ENCODE measurements around the gene FDXR. TPM values are rescaled to one million over a fixed set of nuclear protein-coding genes. Genes with fewer than 3 reads are reported as not detected.

The FDXR gene
- total and polyA plus RNA-seq, 8 donors = 4.3 to 15.1 (median 11.9) TPM

GRCh38 chr17:74857191-74857590 lies 15.6 kb downstream of the FDXR start:
- FAIRE-seq = no peak
- no peak for ATAC-seq
- TF ChIP-seq CTCF (IDR thresholded peaks at IDR 0.05) = no peak
- DNase-seq = no peak
- Histone ChIP-seq H3K9me3 (no peaks in the 10 kb centered on the region), H3K4me3 (no peak overlapping the region), H3K27me3 (peaks cover 0 to 28% (median 5%) of the 10 kb centered on the region in 4 donors), H3K36me3 (no peaks in the 10 kb centered on the region), H3K4me1 (peaks cover 0 to 9% (median 0%) of the 10 kb centered on the region in 3 donors), H3K27ac (no peak overlapping the region)
- intact Hi-C loops (cut with DNase I) = no loop called here
- WGBS, 2 donors = 41 to 57% methylated on average over 4 of the region's 4 CpGs

- intact Hi-C loops (cut with DNase I) = no loop called here
- no peak for ATAC-seq
- Histone ChIP-seq H3K4me1 (peaks cover 0 to 4% (median 0%) of the 10 kb centered on the region in 3 donors), H3K9me3 (no peaks in the 10 kb centered on the region), H3K27ac (no peak overlapping the region), H3K27me3 (peaks cover 0 to 34% (median 7%) of the 10 kb centered on the region in 4 donors), H3K36me3 (no peaks in the 10 kb centered on the region), H3K4me3 (no peak overlapping the region)
- no peak for DNase-seq
- FAIRE-seq = no peak
- TF ChIP-seq CTCF (IDR thresholded peaks at IDR 0.05) = no peak
- WGBS, 2 donors = 75 to 79% methylated on average over 7 of the region's 7 CpGs
These were observed 16.7 kb downstream of the FDXR start for GRCh38 chr17:74856112-74856511.

GRCh38 chr17:74855323-74855722 lies 17.5 kb downstream of the FDXR start:
- FAIRE-seq (no peak), ATAC-seq (no peak), DNase-seq (no peak)
- H3K4me1 ChIP-seq = no peaks in the 10 kb centered on the region
- no peaks in the 10 kb centered on the region for H3K36me3 ChIP-seq
- intact Hi-C loops (cut with DNase I) = no loop called here
- H3K4me3 ChIP-seq = no peak overlapping the region
- H3K9me3 ChIP-seq = no peaks in the 10 kb centered on the region
- no peak overlapping the region for H3K27ac ChIP-seq
- TF ChIP-seq CTCF (IDR thresholded peaks at IDR 0.05) = no peak
- H3K27me3 ChIP-seq = peaks cover 0 to 38% (median 5%) of the 10 kb centered on the region in 4 donors
- WGBS, 2 donors = 72 to 78% methylated on average over 4 of the region's 4 CpGs

- ATAC-seq (no peak), DNase-seq (no peak), FAIRE-seq (no peak)
- no peaks in the 10 kb centered on the region for H3K4me1 ChIP-seq
- no peaks in the 10 kb centered on the region for H3K9me3 ChIP-seq
- intact Hi-C loops (cut with DNase I) = no loop called here
- H3K4me3 ChIP-seq = no peak overlapping the region
- no peak overlapping the region for H3K27ac ChIP-seq
- peaks cover 0 to 33% (median 5%) of the 10 kb centered on the region in 4 donors for H3K27me3 ChIP-seq
- TF ChIP-seq CTCF (IDR thresholded peaks at IDR 0.05) = no peak
- WGBS, 2 donors = 62 to 77% methylated on average over 17 of the region's 17 CpGs
- H3K36me3 ChIP-seq = no peaks in the 10 kb centered on the region
These were observed 18.0 kb downstream of the FDXR start for GRCh38 chr17:74854792-74855191.

GRCh38 chr17:74853669-74854068 lies 19.1 kb downstream of the FDXR start:
- 63 to 76% methylated on average over 8 of the region's 8 CpGs for WGBS, 2 donors
- no peak for FAIRE-seq

More at GRCh38 chr17:74853669-74854068, 19.1 kb downstream of the FDXR start:
- ATAC-seq (no peak), DNase-seq (no peak)
- H3K36me3 ChIP-seq = no peaks in the 10 kb centered on the region
- no peak for TF ChIP-seq CTCF (IDR thresholded peaks at IDR 0.05)
- H3K4me1 ChIP-seq = no peaks in the 10 kb centered on the region
- H3K4me3 ChIP-seq = no peak overlapping the region
- no peaks in the 10 kb centered on the region for H3K9me3 ChIP-seq
- intact Hi-C loops (cut with DNase I) = no loop called here
- H3K27ac ChIP-seq = no peak overlapping the region
- H3K27me3 ChIP-seq = peaks cover 0 to 24% (median 3%) of the 10 kb centered on the region in 4 donors

All from pancreas (tissue), 10 donors.